ENCODE data around the gene GRIK5. TPM values are rescaled to one million over a fixed set of nuclear protein-coding genes. Genes with fewer than 3 reads are reported as not detected.

Gene GRIK5
- total RNA-seq, 1 experiment from 2014 or later = not detected

DNA sequence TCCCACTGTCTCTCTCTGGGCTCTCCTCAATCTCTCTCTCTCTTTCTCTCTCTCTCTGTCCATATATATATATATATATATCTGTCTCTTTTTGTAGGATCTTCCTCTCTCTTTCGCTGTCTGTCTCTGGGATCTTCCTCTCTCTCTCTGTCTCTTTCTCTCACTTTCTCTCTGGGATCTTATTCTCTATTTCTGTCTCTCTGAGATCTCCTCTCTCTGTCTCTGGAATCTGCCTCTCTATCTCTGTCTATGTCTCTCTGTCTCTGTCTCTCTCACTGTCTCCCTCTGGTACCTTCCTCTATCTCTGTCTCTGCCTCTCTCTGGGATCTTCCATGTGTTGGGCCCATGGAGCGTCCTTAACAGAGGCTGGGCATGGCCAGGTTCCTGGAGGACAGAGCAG, 79.4 kb downstream of the GRIK5 start:
- no peak for DNase-seq (ENCODE audit: low read depth)

DNA sequence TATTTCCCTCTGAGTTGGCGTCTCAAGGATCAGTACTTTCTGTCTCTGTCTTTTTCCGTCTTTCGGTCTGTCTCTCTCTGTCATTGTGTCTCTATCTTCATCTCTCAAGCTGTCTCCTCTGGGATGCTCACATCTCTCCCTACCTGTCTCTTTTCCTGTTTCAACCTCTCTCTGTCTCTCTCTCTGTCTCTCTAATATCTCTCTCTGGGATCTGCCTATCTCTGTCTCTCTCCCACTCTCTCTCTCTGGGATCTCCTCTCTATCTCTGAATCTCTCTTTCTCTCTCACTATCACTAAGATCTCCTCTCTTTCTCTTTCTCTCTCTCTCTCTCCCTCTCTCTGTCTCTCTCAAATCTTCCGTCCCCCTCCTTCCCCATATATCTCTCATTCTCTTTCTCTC, 80.0 kb downstream of the GRIK5 start:
- DNase-seq (ENCODE audit: low read depth) = no peak

DNA sequence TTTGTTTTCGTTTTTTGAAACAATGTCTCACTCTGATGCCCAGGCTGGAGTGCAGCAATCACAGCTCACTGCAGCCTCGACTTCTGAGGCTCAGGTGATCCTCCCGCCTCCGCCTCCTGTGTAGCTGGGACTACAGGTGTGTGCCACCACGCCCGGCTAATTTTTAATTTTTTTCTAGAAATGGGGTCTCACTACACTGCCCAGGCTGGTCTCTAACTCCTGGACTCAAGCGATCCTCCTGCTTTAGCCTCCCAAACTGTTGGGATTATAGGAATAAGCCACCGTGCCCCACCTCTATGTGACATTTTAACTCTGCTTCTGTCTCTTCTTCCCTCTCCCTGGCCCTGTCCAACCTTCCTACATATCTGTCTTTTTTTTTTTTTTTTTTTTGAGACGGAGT, 81.1 kb downstream of the GRIK5 start:
- DNase-seq (ENCODE audit: low read depth) = no peak

DNA sequence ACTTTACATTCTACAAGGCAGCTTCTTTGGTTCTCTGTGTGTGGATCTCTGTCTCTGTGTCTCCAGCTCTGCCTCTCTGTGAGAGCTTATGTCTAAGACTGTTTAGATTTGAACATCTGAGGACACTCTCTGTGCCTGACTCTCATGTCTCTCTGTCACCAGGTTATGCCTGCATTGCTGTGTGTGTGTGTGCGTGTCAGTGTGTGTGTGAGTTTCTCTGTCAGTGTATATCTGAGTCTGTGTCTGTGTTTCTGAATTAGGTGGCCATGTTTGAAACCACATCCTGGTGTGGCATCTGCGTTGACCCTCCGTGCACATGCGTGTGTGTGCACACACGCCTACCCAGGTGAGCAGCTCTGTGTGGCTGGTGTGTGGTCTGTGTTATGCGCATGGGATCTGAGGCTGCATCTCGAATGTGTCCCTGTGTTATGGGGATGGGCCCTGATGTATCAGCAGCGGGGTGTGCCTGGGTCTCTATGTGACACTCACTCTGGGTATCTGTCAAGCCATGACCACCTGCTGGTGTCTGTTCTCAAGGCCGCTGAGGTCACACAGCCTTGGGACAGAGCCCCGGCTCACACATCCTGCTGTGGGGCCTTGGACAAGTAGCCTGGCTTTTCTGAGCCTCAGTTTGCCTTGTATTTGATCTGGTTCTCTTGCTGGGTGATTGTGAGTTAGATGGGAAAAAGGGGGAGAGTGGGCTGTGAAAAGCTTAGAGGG, 82.7 kb downstream of the GRIK5 start:
- DNase-seq (ENCODE audit: low read depth) = no peak

DNA sequence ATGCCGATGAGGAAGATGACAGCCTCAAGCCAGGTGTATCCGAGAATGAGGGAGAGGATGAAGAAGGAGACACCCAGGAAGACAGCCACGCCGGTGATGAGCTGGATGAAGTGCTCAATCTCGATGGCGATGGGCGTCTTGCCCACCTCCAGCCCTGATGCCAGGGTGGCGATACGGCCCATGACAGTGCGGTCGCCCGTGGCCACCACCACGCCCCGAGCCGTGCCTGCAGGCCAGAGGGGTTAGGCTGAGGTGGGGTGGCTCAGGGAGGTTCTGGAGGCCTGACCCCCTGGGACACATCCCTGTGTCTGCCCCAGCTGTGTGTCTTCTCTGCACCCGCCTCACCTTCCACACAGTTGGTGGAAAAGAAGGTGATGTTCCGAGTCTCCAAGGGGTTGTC, 85.0 kb downstream of the GRIK5 start:
- no peak for DNase-seq (ENCODE audit: low read depth)

DNA sequence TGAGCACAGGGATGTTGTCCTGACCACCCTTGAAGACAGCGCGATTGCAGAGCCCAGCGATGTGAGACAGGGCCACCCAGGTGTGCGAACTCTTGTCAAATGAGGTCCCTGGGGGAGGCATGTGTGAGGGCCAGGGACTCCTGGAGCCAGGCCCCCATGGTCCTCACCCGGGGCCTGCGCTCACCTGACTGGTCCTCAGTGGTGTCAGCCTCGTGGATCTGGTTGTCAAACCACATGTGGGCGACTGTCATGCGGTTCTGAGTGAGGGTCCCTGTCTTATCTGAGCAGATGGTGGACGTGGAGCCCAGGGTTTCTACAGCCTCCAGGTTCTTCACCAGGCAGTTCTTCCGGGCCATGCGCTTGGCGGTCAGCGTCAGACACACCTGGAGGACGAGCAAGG, 88.3 kb downstream of the GRIK5 start:
- DNase-seq (ENCODE audit: low read depth) = no peak

DNA sequence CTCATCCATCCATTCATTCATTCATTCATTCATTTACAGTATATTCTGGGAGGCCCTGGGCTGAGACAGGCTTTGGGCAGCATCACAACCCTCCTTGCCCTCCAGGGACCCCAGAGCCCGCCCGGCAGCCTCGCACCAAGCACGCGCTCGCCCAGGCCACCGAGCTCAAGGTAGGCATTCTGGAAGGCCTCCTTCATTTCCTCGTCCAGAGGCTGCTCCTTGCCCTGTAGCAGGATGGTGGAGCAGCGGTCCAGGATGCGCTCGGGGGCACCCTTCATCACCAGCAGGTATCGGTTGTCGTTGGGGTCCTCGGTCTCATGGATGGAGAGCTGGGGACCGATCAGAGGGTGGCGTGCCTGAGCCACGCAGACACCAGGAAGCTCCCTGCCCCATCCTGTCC, 91.5 kb downstream of the GRIK5 start:
- DNase-seq (ENCODE audit: low read depth) = no peak

DNA sequence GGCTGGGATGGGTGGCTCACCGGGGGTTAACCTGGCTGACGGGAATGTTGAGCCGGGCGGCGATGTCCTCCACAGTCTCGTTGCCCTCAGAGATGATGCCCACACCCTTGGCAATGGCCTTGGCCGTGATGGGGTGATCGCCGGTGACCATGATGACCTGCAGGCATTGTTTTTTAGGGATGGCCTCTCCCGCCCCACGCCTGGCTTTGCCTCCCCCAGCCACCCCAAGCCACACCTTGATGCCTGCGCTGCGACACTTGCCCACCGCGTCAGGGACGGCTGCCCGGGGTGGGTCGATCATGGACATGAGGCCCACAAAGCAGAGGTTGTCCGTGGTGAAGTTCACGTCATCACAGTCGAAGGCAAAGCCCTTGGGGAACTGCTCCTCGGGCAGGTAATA, 92.1 kb downstream of the GRIK5 start:
- DNase-seq (ENCODE audit: low read depth) = no peak

DNA sequence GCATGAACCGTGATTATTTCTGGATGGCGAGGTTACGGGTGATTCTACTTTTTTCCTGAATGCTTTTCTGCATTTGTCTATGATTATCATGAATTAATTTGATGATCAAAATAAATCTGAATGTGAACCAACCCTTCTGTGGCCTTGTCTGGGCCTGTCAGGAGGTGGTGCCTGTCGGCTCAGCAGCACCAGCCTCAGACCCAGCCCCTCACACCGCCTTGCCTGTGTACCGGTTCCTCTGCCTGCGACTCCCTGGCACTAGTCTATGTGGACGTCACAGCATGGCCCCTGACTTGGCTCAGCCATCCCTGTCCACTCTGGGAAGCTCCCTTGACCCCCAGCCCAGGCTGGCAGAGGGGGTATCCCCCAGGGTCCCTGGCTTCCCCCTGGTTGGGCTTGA, 95.4 kb downstream of the GRIK5 start:
- DNase-seq (ENCODE audit: low read depth) = no peak

DNA sequence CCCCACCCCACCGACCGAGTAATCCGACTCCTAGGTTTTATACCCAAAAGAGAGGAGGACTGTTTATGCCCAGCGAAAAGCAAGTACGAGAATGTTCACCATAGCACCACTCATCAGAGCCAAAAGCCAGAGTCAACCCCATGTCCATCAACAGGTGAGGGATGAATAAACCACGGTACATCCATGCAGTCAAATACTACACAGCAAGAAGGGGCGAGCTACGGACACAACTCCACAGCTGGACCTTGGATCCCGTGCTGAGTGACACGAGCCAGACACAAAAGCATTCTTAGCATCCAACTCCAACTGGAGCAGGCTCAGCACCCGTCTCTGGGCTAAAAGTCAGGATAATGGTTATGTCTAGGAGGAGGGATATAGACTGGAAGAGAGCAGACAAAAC, 98.6 kb downstream of the GRIK5 start:
- no peak for DNase-seq (ENCODE audit: low read depth)

DNA sequence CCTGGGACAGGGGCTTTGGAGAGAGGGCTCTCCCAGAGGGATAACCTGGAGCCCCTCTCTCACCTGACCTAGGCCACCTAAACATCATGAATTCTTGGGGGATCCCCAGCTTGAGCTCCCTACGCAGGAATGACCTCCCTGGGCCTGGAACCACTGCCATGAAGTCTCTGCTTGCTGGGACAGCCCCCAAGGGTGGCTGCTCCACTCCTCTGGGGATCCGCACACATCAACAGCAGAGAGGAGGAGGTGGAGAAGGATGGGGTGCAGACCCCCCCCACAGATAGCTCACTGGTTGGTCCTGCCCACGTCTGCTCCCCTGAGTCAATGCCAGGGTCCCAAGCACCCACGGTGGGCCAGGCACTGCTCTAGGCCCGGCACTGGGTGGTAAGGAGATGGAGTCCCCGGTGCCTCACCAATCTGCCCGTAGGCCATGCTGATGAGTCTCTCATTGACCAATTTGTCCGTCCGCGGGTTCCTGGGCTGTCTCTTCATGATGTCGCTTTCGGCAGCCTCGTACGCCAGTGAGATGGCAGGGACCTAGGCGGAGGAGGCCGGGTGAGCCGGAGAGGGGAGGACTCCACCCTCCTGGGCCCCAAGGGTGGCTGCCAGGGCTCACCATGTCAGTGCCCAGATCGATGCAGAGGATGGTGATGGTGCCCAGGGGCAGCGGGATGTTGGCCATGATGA, 100.1 kb downstream of the GRIK5 start:
- no peak for DNase-seq (ENCODE audit: low read depth)

DNA sequence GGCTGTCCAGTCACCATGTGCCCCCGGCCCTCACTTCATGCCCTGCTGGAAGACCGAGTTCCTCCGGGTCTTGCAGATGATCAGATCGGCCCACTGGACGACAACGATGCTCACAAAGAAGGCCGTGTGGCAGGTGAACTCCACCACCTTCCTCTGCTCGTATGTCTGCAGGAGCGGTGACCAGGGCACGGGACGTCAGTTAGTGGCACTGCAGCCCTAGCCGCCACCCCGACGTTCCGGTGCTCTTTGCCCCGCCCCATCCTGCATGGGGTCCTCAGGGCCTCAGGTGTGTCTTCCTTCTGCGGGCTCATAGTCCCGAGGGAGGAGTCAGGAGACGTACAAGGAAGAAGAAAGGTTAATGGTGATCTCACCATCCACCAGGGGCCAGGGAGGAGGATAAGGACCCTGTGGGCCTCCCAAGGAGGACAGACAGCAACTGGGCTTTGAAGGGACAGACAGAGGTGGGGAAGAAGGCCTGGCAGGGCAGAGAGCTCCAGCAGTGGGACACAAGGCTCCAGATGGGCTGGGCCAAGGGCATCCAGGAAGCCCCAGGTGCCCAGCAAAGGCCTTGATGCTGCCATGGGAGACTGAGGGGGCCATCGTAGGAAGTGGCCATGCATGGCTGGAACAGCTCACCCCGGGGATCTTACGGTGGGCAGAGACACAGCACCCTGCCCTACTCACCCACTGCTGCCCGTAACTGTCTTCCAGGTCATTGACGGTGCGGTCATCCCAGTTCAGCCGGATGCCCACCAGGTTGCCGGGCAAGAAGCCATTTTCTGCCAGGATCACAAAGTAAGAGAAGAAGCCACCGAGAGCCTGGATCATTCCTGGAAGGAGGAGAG, 101.0 kb downstream of the GRIK5 start:
- DNase-seq (ENCODE audit: low read depth) = no peak

DNA sequence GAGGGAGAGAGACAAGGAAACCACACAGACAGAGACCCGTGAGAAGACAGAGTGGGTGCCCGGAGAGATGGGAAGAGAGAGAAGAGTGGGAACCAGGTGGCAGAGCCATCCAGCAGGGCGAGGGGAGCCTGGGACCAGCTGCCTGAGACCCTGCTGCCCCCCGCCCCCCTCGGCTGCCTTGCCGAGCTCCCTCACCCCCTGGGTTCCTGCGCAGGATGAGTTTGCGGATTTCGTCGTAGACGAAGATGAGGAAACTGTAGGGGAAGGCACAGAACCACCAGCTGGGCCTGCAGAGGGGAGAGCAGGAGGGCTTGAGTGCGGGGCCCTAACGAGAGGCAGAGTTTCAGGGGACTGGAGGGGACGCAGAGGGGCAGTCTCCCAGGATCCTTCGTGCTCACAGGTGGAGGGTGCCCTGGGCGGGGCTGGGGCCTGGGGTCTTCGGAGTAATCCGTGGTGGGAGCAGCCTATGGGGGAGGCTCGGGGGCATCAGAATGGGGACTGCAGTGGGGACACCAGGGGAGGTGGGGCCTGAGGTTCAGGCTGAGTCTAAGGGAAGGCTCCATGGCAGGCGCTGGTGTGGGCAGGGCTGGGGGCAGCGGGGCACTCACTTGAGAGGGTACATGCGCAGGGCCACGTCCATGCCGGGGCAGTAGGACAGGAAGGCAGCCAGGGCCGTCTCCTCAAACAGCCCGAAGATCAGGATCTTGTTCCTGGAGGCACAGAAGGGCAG, 102.8 kb downstream of the GRIK5 start:
- DNase-seq (ENCODE audit: low read depth) = no peak

DNA sequence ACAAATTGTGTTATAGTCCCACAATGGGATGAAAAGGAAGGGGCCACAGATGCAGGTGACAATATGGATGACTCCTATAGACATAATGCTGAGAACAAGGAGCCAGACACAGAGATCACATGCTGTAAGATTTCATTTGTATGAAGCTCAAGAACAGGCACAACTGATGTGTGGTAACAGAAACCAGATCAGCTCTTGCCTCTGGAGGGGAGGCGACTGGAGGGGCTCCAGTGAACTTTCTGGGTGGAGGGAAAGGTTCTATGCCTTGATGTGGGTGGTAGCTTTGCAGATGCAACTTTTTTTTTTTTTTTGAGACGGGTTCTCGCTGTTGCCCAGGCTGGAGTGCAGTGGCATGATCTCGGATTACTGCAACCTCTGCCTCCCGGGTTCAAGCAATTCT, 104.9 kb downstream of the GRIK5 start:
- no peak for DNase-seq (ENCODE audit: low read depth)

DNA sequence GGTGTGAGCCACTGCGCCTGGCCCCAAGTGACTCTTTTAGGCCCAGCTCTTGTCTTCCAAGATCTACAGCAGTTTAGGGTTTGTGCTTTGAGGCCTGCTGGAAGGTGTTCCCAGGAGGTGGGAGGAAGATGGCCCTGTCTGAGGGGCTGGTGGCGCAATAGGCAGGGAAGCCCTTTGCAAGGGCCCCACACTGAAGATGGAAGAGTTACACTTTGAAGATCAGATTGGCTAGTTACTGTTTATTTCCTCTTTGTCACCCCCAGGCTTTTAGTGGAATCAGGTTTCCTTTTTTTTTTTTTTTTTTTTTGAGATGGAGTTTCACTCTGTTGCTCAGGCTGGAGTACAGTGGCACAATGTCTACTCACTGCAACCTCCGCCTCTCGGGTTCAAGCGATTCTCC, 109.0 kb downstream of the GRIK5 start:
- DNase-seq (ENCODE audit: low read depth) = no peak

DNA sequence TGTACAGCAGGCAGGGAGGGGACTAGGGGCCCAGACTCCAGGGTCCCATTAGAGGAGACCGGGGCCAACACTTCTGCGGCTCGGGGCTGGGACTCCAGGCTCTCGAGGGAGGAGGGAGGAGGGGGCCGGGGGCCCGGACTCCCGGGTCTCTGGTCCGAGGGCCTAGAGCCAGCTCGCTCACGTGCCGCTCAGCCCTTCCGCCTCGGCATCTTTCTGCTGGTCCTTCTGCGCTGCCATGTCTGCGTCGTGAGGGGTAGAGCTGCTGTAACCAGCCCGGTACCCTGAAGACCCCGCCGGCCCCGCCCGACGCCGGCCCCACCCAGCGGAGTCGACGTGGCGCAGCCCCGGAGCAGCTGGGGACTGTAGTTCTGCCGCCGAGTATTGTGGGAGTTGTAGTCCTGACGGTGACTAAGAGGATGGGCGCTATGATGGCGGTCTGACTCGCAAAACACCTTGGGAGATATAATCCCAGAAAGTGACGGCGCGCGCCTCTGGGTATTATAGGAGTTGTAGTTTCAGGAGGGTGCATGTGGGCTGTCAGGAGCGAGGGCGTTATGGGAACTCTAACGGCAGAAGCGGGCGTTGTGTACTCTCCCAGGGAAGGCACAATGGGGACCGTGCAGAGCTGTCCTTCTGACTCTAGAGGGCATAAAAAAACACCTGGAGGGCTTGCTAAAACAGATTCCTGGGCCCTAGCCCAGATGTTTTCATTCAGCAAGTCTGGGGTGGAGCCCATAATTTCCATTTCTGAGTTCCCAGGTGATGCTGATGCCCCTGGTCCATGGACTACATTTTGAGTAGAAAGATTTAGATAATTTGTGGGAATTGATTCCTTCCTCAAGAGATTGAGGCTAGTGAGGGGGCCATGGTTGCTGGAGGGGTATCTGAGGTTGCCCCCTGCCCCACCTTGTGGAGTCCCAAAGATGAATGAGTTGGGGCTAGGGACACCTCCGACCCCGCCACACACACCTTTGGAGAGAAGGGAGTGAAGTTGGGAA, 110.7 kb downstream of the GRIK5 start, which contains the start of gene RABAC1:
Gene RABAC1 (minus strand): TSS at position 266 of the 998 bp plus-strand sequence. CDS start 29 bp downstream, at position 237.
- DNase-seq (ENCODE audit: low read depth) = peak; percentile 87

DNA sequence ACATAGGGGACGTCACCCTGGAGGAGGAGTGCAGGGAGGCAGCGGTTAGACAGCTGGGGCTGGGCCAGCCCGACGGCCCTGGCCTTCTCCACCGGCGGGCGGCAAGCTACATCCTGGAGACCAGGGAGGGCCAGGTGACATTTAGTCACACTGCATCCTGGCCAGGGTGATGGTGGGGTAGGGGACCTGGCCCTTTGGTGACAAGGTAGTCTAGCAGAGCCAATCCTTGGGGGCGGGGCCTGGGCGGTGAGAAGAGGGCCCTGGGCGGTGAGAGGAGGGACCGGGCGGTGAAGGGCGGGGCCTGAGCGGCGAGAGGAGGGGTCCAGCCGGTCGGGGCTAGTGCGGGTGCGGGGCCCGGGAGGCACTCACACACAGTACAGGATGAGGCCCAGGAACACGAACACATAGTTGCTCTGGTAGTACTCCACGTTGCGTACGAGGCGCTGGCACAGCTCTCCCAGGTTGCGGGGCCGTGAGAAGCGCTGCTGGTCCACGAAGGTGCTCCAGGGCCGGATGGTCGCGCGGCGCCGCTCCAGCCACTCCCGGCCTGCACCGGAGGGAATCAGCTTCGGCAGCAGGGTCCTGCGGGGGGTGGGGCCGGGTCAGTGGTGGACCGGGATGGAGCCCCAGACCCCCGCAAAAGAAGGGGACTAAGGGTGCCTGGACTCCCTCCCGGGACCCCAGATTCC, 111.5 kb downstream of the GRIK5 start:
- peak; percentile 57 for DNase-seq (ENCODE audit: low read depth)

DNA sequence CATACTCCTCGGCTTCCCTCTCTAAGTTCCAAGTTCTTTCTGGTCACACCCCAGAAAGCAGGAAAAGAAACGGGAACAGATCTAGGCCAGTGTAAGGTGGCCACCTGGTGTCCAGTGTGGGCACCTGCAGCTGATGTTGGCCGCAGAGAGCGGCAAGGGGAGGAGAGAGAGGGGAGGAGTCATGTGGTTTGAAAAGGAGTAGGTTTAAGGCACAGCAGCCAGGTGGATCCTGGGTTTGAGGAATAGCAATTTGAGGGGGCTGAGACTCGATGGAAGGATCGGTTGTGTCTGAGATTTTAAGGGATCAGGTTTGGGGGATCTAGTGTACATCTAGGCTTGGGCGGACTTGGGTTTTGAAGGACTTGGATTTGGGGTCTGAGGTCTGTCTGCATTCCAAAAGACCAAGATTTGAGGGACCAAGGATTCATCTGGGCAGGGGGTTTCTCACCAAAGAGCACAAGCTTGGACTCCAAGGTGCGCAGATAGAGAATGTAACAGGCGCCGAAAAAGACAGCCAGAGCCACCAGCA, 112.1 kb downstream of the GRIK5 start:
- peak; percentile 74 for DNase-seq (ENCODE audit: low read depth)

DNA sequence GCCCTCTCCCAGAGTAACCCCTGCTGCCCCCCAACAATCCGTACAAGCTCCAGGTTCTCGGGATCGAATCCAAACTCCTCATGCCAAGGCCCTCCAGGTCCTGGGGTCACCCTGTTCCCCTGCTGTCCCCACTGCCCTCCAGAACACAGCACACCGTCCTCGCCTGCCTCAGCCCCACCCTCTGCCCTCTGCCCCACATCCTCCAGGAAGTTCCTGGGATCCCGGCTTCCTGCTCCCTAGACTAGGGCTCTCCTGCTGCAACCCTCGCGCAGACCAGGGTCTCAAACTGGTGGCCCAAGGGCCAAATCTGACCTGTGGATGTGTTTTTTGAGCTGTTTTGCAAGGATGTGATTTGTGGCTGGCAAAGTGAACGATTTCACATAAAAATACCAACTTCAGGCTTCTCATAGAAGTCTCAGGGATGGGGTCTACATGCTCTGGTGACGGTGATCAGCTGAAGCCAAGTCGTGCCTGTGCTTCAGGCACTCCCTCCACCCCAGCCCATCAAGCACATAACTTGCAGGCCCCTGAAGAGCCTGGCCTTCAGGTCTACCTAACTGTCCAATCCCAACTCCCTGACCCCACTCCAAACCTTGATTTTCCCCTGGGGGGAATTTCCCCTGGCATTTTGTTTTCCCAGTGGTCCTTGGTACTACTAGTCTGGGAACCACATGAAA, 112.7 kb downstream of the GRIK5 start:
- DNase-seq (ENCODE audit: low read depth) = no peak

Data from RPMI7951 (cell line).